NT2/D1 (cell line): ENCODE results near the gene SLC35E1.

Experiments used
- YY1 ChIP-seq: IDR thresholded peaks from 2 replicates; pipeline ENCODE4 v1.6.1; 2011; ENCODE audit not compliant: insufficient read length, insufficient read depth
- ZNF274 ChIP-seq: IDR thresholded peaks from 2 replicates; pipeline ENCODE4 v1.6.1; 2011; ENCODE audit warnings: mild to moderate bottlenecking, low read depth, low read length

- TF ChIP-seq YY1 = no peak
- no peak for TF ChIP-seq ZNF274
Observed at GRCh38 chr19:16516923-16517610, 55.1 kb downstream of the SLC35E1 start.
